ENCODE results near the gene GFRA4. TPM values are rescaled to one million over a fixed set of nuclear protein-coding genes. Genes with fewer than 3 reads are reported as not detected.

The GFRA4 gene
- total RNA-seq, 4 donors from 2014 or later, result not detected

- no peak for TF ChIP-seq POLR2A (IDR thresholded peaks at IDR 0.05)
- TF ChIP-seq CTCF (IDR thresholded peaks at IDR 0.05 in 4 of 5, conservative IDR thresholded peaks at IDR 0.05 in 1 of 5), result no peak
- no peak overlapping the region for H3K27ac ChIP-seq
- H3K27me3 ChIP-seq, result no peaks in the 10 kb centered on the region
- H3K4me3 ChIP-seq, result no peak overlapping the region
- H3K4me1 ChIP-seq, result no peaks in the 10 kb centered on the region
- H3K9me3 ChIP-seq, result no peaks in the 10 kb centered on the region
- DNase-seq (no peak), ATAC-seq (no peak)
- H3K36me3 ChIP-seq, result no peaks in the 10 kb centered on the region
- in situ Hi-C loops (cut with MboI; ENCODE audit: low sequenced_read_pairs in 4 of 4) (no loop called here), intact Hi-C loops (cut with DNase I; ENCODE audit: low total_unique reads) (no loop called here)
Measured at GRCh38 chr20:3611901-3612300, 51.3 kb downstream of the GFRA4 start.

Other genes with a start within 250 kb of the GFRA4 start
- 10 to 100 TPM; 14.4 to 20.0 (median 16.3) TPM for gene ATRN, start 192.4 kb downstream of the GFRA4 start, total RNA-seq
- gene ADAM33, start 18.6 kb upstream of the GFRA4 start, total RNA-seq, result 1 to 10 TPM; 2.6 to 6.4 (median 3.1) TPM
- gene SIGLEC1, start 49.2 kb upstream of the GFRA4 start, total RNA-seq, result 1 to 10 TPM in 3 of 4 donors, under 1 TPM in 1; 0.61 to 3.0 (median 2.6) TPM
- gene HSPA12B, start 69.3 kb upstream of the GFRA4 start, total RNA-seq, result 1 to 10 TPM; 3.7 to 8.5 (median 5.8) TPM
- 10 to 100 TPM in 2 of 4 donors, 1 to 10 TPM in 2; 5.9 to 16.4 (median 9.6) TPM for gene ADISSP, start 104.4 kb upstream of the GFRA4 start, total RNA-seq
- not detected for gene SPEF1, start 118.0 kb upstream of the GFRA4 start, total RNA-seq
- 100 to 1,000 TPM in 3 of 4 donors, 10 to 100 TPM in 1; 67.5 to 186 (median 143) TPM for gene CENPB, start 123.3 kb upstream of the GFRA4 start, total RNA-seq
- 10 to 100 TPM in 2 of 4 donors, 1 to 10 TPM in 2; 2.3 to 17.3 (median 10.1) TPM for gene CDC25B, start 132.9 kb upstream of the GFRA4 start, total RNA-seq
- gene AP5S1, start 157.1 kb upstream of the GFRA4 start, total RNA-seq, result 10 to 100 TPM; 11.6 to 20.9 (median 17.3) TPM
- gene MAVS, start 183.4 kb upstream of the GFRA4 start, total RNA-seq, result 10 to 100 TPM; 37.9 to 64.5 (median 44.4) TPM
- gene PANK2, start 226.0 kb upstream of the GFRA4 start, total RNA-seq, result 10 to 100 TPM; 18.2 to 25.8 (median 23.5) TPM